IPS-20b (cell line): ENCODE results near the gene NPAS2.

Experiments used
- H3K27ac ChIP-seq: one replicate; pipeline ENCODE4 v1.5.1; 2013; ENCODE audit warnings: low read length
- H3K27me3 ChIP-seq: 2 replicates; pipeline ENCODE4 v1.6.1; 2013; ENCODE audit warnings: mild to moderate bottlenecking, low read length, inconsistent platforms; ENCODE audit not compliant: insufficient read depth
- H3K36me3 ChIP-seq: 2 replicates; pipeline ENCODE4 v1.6.1; 2013; ENCODE audit warnings: low read depth, mild to moderate bottlenecking, inconsistent platforms, low read length, moderate library complexity; ENCODE audit not compliant: insufficient read depth
- H3K4me1 ChIP-seq: 2 replicates; pipeline ENCODE4 v1.6.1; 2013; ENCODE audit warnings: mild to moderate bottlenecking, control low read depth, inconsistent platforms, low read length, moderate library complexity; ENCODE audit not compliant: insufficient read depth
- H3K4me3 ChIP-seq: 2 replicates; pipeline ENCODE4 v1.5.1; 2013; ENCODE audit warnings: mild to moderate bottlenecking, low read length, inconsistent platforms
- H3K9ac ChIP-seq: 2 replicates; pipeline ENCODE4 v1.6.1; 2013; ENCODE audit warnings: low read depth, mild to moderate bottlenecking, inconsistent platforms, low read length, moderate library complexity
- H3K9me3 ChIP-seq: 2 replicates; pipeline ENCODE4 v1.6.1; 2013; ENCODE audit warnings: mild to moderate bottlenecking, low read depth, low read length, inconsistent platforms; ENCODE audit not compliant: insufficient read depth

The NPAS2 gene

DNA sequence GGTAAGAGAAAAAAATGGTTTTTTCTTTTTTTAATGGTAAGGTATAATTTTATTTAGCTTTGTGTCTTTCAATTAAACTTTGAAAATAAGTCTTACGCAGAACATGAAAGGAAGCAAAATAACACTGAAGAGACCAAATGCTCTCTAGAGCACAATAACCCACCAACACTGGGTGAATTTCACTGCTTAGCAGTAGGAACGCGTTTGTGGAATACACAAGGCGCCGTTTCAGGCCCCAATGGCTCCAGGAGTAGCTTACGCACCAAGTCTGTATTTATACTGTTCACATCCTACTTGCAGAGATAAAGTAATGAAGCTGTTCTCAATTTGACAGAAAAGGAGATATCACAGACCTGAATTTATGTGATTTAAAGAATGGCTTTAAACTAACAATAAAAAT, 205.6 kb downstream of the NPAS2 start:
- no peak overlapping the region for H3K27ac ChIP-seq
- H3K36me3 ChIP-seq: peaks cover 49% of the 10 kb centered on the region

DNA sequence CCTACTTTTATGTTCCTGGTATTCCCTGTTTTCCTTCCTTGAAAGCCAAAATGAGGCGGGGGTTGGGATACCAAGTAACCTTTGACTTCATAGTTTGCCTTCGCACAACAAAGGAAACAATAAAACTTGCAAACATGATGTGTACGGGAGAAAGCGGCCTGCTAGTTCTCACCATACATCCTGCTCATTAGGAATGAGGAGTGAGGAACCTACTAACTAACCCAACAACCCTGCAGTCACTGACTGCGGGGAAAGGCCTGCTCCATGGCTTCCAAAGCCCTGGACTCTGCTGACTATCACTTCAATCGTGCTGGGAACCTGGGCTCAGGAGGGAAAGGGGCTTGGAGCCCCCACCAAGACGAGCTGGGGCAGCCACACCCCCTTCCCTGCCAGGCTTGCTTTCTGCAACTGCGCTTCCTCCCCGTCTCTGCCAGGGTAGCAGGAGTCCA, 206.3 kb downstream of the NPAS2 start:
- no peak overlapping the region for H3K4me3 ChIP-seq
- no peak overlapping the region for H3K27ac ChIP-seq
- peak overlapping the region; percentile 32 for H3K9ac ChIP-seq
- peaks cover 8% of the 10 kb centered on the region; the same call in 1 of the 2 replicates for H3K4me1 ChIP-seq
- H3K36me3 ChIP-seq: peaks cover 41% of the 10 kb centered on the region
- H3K9me3 ChIP-seq: no peaks in the 10 kb centered on the region
- H3K27me3 ChIP-seq: no peaks in the 10 kb centered on the region

More for the DNA sequence above, 205.6 kb downstream of the NPAS2 start:
- no peaks in the 10 kb centered on the region for H3K9me3 ChIP-seq
- H3K4me1 ChIP-seq: peaks cover 8% of the 10 kb centered on the region; the same call in 1 of the 2 replicates
- H3K9ac ChIP-seq: peak overlapping the region; percentile 32; the same call in 1 of the 2 replicates
- no peaks in the 10 kb centered on the region for H3K27me3 ChIP-seq
- no peak overlapping the region for H3K4me3 ChIP-seq

- Histone ChIP-seq H3K4me1 (peaks cover 8% of the 10 kb centered on the region; the same call in 1 of the 2 replicates), H3K4me3 (no peak overlapping the region), H3K9ac (no peak overlapping the region), H3K9me3 (no peaks in the 10 kb centered on the region), H3K27me3 (no peaks in the 10 kb centered on the region), H3K27ac (no peak overlapping the region), H3K36me3 (peaks cover 36% of the 10 kb centered on the region)
Measured at GRCh38 chr2:101026923-101027469, 207.1 kb downstream of the NPAS2 start.

- H3K9me3 ChIP-seq: no peaks in the 10 kb centered on the region
- H3K36me3 ChIP-seq: peaks cover 42% of the 10 kb centered on the region
- peaks cover 8% of the 10 kb centered on the region; the same call in 1 of the 2 replicates for H3K4me1 ChIP-seq
- H3K27ac ChIP-seq: no peak overlapping the region
- H3K9ac ChIP-seq: no peak overlapping the region
- no peak overlapping the region for H3K4me3 ChIP-seq
- H3K27me3 ChIP-seq: no peaks in the 10 kb centered on the region
Measured at GRCh38 chr2:101027852-101028251, 207.9 kb downstream of the NPAS2 start.

DNA sequence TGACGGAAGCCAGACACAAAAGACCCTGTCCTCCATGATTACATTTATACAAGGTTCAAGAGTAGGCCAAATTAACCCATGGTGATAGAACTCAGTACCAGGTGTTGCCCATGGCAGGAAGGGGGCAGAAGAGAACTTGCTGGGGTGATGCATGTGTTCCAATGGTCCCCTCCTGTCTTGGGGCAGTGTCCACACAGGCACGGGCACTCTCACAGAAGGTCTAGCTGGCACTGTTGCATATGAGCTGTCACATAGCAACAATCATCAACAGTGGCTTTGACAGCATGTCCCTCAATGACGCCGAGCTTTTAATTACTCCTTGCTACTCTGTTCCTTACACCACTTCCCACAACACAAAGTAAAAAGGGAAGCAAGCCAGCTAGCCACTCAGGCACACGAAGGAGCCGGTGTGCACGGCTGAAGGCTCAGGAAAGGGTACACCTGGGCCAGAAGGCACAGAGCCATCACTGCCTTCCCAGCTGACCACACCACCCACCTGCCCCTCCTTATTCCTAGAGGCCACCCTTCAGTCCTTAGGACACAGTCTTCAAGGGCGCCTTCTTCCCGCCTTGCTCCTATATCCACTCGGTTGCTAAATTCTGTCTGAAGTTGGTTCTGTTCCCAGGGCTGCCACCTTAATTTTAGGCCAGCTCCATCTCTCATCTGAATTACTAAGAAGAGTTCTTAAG, 211.1 kb downstream of the NPAS2 start:
- no peak overlapping the region for H3K27ac ChIP-seq
- H3K9me3 ChIP-seq: no peaks in the 10 kb centered on the region
- no peaks in the 10 kb centered on the region for H3K27me3 ChIP-seq
- H3K9ac ChIP-seq: no peak overlapping the region
- no peak overlapping the region for H3K4me3 ChIP-seq
- H3K4me1 ChIP-seq: peaks cover 3% of the 10 kb centered on the region; the same call in 1 of the 2 replicates
- H3K36me3 ChIP-seq: peaks cover 50% of the 10 kb centered on the region

DNA sequence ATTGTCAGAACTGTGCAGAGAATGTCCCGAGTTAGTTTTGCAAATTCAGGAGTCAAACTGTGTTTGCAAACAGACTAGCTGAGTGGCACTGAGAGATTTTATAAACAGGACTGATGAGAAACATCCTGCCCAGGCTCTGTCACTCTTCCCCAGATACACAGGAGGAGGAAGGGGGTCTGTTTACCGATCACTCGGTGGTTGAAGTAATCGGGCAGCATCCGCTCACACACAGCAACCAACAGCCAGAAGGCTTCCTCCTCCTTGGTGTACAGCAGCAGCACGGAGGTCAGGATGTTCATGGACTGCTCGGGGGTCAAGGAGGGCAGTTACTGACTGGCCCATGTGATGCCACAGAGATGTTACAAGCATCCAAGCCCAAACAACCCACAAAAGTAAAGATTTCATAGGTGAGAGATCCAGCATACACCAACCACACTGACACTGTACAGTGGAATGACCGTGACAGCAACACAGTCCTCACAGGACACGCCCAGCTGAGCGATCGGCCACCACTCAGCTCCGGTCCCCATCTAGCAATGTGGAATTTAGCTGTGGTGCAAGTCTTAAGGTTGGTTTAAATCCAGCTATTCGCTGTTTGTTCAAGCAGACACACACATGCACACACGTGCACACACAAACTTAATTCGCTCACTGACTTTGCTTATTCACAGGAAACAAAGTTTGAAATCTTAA, 212.3 kb downstream of the NPAS2 start:
- Histone ChIP-seq H3K36me3 (peaks cover 47% of the 10 kb centered on the region), H3K9me3 (no peaks in the 10 kb centered on the region), H3K4me1 (no peaks in the 10 kb centered on the region), H3K4me3 (no peak overlapping the region), H3K27ac (no peak overlapping the region), H3K27me3 (no peaks in the 10 kb centered on the region), H3K9ac (no peak overlapping the region)

DNA sequence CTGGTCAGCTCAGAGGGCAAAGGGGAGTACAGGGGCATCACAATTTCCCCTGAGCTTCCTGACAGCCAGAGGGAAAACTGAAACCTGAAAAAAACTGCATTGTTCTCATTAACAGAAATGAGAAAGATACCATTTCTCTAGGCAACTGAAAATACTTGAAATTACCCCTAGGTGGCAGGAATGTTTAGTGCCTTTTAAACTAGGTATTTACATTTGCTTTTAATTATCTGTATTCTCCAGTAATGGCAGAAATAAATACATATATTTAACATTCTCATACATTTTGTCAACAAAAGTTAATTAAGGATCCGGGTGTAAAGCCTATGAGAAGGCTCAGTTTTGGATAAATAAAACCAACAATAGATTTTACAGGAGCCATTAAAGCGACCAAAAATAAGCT, 216.6 kb downstream of the NPAS2 start:
- no peak overlapping the region for H3K27ac ChIP-seq

DNA sequence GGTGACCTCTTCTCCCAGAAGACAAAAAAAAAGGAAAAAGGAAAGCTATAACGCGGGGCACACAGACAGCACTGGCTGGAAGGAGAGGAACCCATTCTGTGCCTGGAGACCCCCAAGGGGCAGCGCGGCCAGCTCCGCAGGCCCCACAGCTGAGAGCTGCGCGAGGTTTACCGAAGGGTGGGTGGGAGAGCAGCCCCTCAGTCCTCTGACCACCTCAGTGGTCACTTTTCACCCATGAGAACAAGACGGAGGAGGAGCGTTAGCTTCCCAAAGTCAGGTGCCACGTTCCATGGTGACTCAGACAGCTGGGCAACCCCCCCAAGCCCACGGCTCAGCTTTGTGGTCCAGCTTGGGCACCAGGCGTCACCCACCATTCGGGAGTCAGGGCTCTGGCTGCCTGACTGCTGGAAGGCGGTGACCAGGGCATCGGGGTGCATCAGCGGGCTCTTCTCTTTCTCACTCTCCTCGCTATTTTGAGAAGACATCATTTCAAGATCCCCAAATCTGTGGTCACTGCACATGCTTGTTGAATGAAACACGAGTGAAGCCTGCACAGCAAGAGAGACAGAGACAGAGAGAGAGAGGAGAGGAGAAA, 217.3 kb downstream of the NPAS2 start:
- H3K4me3 ChIP-seq: no peak overlapping the region
- peaks cover 62% of the 10 kb centered on the region for H3K36me3 ChIP-seq
- H3K9ac ChIP-seq: no peak overlapping the region
- no peaks in the 10 kb centered on the region for H3K9me3 ChIP-seq
- H3K4me1 ChIP-seq: no peaks in the 10 kb centered on the region
- H3K27ac ChIP-seq: no peak overlapping the region
- H3K27me3 ChIP-seq: no peaks in the 10 kb centered on the region

More for the DNA sequence above, 216.6 kb downstream of the NPAS2 start:
- Histone ChIP-seq H3K9ac (no peak overlapping the region), H3K36me3 (peaks cover 65% of the 10 kb centered on the region), H3K4me1 (no peaks in the 10 kb centered on the region), H3K27me3 (no peaks in the 10 kb centered on the region), H3K9me3 (no peaks in the 10 kb centered on the region), H3K4me3 (no peak overlapping the region)

GRCh38 chr2:101038455-101039255, 218.7 kb downstream of the NPAS2 start:
- no peak overlapping the region for H3K27ac ChIP-seq
- H3K9me3 ChIP-seq: no peaks in the 10 kb centered on the region
- no peaks in the 10 kb centered on the region for H3K27me3 ChIP-seq
- H3K4me3 ChIP-seq: no peak overlapping the region
- H3K9ac ChIP-seq: no peak overlapping the region
- peaks cover 51% of the 10 kb centered on the region for H3K36me3 ChIP-seq
- H3K4me1 ChIP-seq: no peaks in the 10 kb centered on the region

- no peak overlapping the region for H3K27ac ChIP-seq
Measured at GRCh38 chr2:101040072-101040471, 220.1 kb downstream of the NPAS2 start.

GRCh38 chr2:101040761-101041160, 220.8 kb downstream of the NPAS2 start:
- no peak overlapping the region for H3K9ac ChIP-seq
- no peak overlapping the region for H3K27ac ChIP-seq
- no peak overlapping the region for H3K4me3 ChIP-seq
- H3K27me3 ChIP-seq: no peaks in the 10 kb centered on the region
- H3K36me3 ChIP-seq: peaks cover 37% of the 10 kb centered on the region
- H3K4me1 ChIP-seq: no peaks in the 10 kb centered on the region
- no peaks in the 10 kb centered on the region for H3K9me3 ChIP-seq

More at GRCh38 chr2:101040072-101040471, 220.1 kb downstream of the NPAS2 start:
- Histone ChIP-seq H3K27me3 (no peaks in the 10 kb centered on the region), H3K4me3 (no peak overlapping the region), H3K4me1 (no peaks in the 10 kb centered on the region), H3K9ac (no peak overlapping the region), H3K9me3 (no peaks in the 10 kb centered on the region), H3K36me3 (peaks cover 44% of the 10 kb centered on the region)
